Activated CD4-positive, alpha-beta T cell treated with anti-CD3 and anti-CD28 coated beads for 4 hours (primary cell): ENCODE results near the gene NR2F6.

ENCODE experiments used
- DNase-seq, 2 donors: peaks; one replicate each; pipeline ENCODE4 v3.0.0-alpha.2; 2020

NR2F6 gene

GRCh38 chr19:17237747-17238706 is 7.7 kb downstream of the NR2F6 start:
- DNase-seq, result no peak

GRCh38 chr19:17236811-17237543 is 8.7 kb downstream of the NR2F6 start:
- DNase-seq, result no peak

GRCh38 chr19:17235971-17236777 is 9.5 kb downstream of the NR2F6 start:
- DNase-seq, result peak; percentile 22 to 49

GRCh38 chr19:17235300-17235970 is 10.3 kb downstream of the NR2F6 start:
- DNase-seq, result peak; percentile 74 to 77

- DNase-seq, result peak; percentile 60 to 66
Measured at GRCh38 chr19:17234911-17235299, 10.8 kb downstream of the NR2F6 start.

GRCh38 chr19:17232258-17232657 is 13.5 kb downstream of the NR2F6 start:
- no peak for DNase-seq

- no peak for DNase-seq
Measured at GRCh38 chr19:17229890-17230289, 15.8 kb downstream of the NR2F6 start.

- no peak for DNase-seq
Measured at GRCh38 chr19:17227798-17228367, 17.8 kb downstream of the NR2F6 start.

GRCh38 chr19:17226002-17226933 is 19.5 kb downstream of the NR2F6 start, which contains the start of gene OCEL1:
OCEL1 (plus strand) TSS chr19:17226226; CDS start chr19:17226248, 22 bp downstream.
- peak; percentile 96 to 97 for DNase-seq

GRCh38 chr19:17225053-17225452 is 20.7 kb downstream of the NR2F6 start:
- no peak for DNase-seq

GRCh38 chr19:17220207-17220758 is 25.4 kb downstream of the NR2F6 start:
- peak; percentile 29 to 42 for DNase-seq

- no peak for DNase-seq
Measured at GRCh38 chr19:17219286-17219685, 26.4 kb downstream of the NR2F6 start.

- DNase-seq, result no peak
Measured at GRCh38 chr19:17216058-17216670, 29.6 kb downstream of the NR2F6 start.

GRCh38 chr19:17215127-17215971 is 30.4 kb downstream of the NR2F6 start, which contains the start of gene USE1:
USE1 (plus strand) TSS chr19:17215357; CDS start chr19:17215406, 49 bp downstream.
- DNase-seq, result peak; percentile 82 to 86

- no peak for DNase-seq
Measured at GRCh38 chr19:17214508-17215126, 31.1 kb downstream of the NR2F6 start.

- DNase-seq, result no peak
Measured at GRCh38 chr19:17213334-17213733, 32.4 kb downstream of the NR2F6 start.

- no peak for DNase-seq
Measured at GRCh38 chr19:17211547-17212446, 33.9 kb downstream of the NR2F6 start.
